Measurements from ENCODE around the gene IFITM1. TPM values are rescaled to one million over a fixed set of nuclear protein-coding genes. Genes with fewer than 3 reads are reported as not detected.

The IFITM1 gene
- total and polyA plus RNA-seq, 3 experiments from 2014 or later = 70.7 to 2,153 (median 75.9) TPM

- Mint-ChIP-seq H3K4me1 (peaks cover 19 to 44% (median 25%) of the 10 kb centered on the region in 3 donors), H3K27me3 (peaks cover 0 to 6% of the 10 kb centered on the region in 2 donors), H3K27ac (peak overlapping the region in 1 of 8 donors; percentile 57), H3K9me3 (no peaks in the 10 kb centered on the region), H3K4me3 (no peak overlapping the region), H3K36me3 (peaks cover 0 to 48% (median 0%) of the 10 kb centered on the region in 3 donors)
- H3K4me1 ChIP-seq (ENCODE audit: insufficient read depth, low read length) = peaks cover 21% of the 10 kb centered on the region
- no peaks in the 10 kb centered on the region for H3K36me3 ChIP-seq (ENCODE audit: insufficient read depth, low read length)
- H3K4me3 ChIP-seq (ENCODE audit: low read length) = no peak overlapping the region
- ChIA-PET CTCF (interaction anchor here (2.7 kb wide), 1 partner anchor 42 kb away, joined by 8 read pairs; no protein-coding TSS in a partner anchor), POLR2A (interaction anchor here (1.0 kb wide), 1 partner anchor 124 kb away, joined by 3 read pairs; no protein-coding TSS in a partner anchor)
- no peaks in the 10 kb centered on the region for H3K9me3 ChIP-seq (ENCODE audit: low read length)
- H3K27ac ChIP-seq (ENCODE audit: low read depth, low read length) = no peak overlapping the region
- peak in 1 of 5 donors; percentile 44 for DNase-seq
- H3K27me3 ChIP-seq (ENCODE audit: insufficient read depth, low read length, poor library complexity, severe bottlenecking) = no peaks in the 10 kb centered on the region
Measured at GRCh38 chr11:292211-293121, 21.4 kb upstream of the IFITM1 start.

GRCh38 chr11:293271-293851 lies 20.5 kb upstream of the IFITM1 start:
- H3K4me1 Mint-ChIP-seq = peaks cover 28 to 46% (median 28%) of the 10 kb centered on the region in 3 donors
- Histone ChIP-seq H3K27me3 (ENCODE audit: insufficient read depth, low read length, poor library complexity, severe bottlenecking) (no peaks in the 10 kb centered on the region), H3K4me3 (ENCODE audit: low read length) (no peak overlapping the region), H3K4me1 (ENCODE audit: insufficient read depth, low read length) (peaks cover 30% of the 10 kb centered on the region), H3K27ac (ENCODE audit: low read depth, low read length) (no peak overlapping the region), H3K9me3 (ENCODE audit: low read length) (no peaks in the 10 kb centered on the region), H3K36me3 (ENCODE audit: insufficient read depth, low read length) (no peaks in the 10 kb centered on the region)
- POLR2A ChIA-PET = interaction anchor here (1.0 to 1.1 kb wide), 3 partner anchors 24 to 123 kb away, joined by 3 to 4 read pairs (median 3); no protein-coding TSS in a partner anchor
- peaks cover 0 to 1% of the 10 kb centered on the region in 2 donors for H3K27me3 Mint-ChIP-seq
- DNase-seq = peak in 1 of 5 donors; percentile 46
- H3K27ac Mint-ChIP-seq = peak overlapping the region in 1 of 8 donors; percentile 50
- H3K9me3 Mint-ChIP-seq = no peaks in the 10 kb centered on the region
- CTCF ChIA-PET = interaction anchor here (1.4 to 2.7 kb wide), 2 partner anchors 13 to 43 kb away, joined by 3 to 8 read pairs; no protein-coding TSS in a partner anchor
- H3K36me3 Mint-ChIP-seq = peaks cover 0 to 42% (median 0%) of the 10 kb centered on the region in 3 donors
- no peak overlapping the region for H3K4me3 Mint-ChIP-seq

GRCh38 chr11:293852-294661 lies 19.8 kb upstream of the IFITM1 start:
- Histone ChIP-seq H3K4me3 (ENCODE audit: low read length) (no peak overlapping the region), H3K4me1 (ENCODE audit: insufficient read depth, low read length) (peaks cover 34% of the 10 kb centered on the region), H3K27ac (ENCODE audit: low read depth, low read length) (no peak overlapping the region), H3K36me3 (ENCODE audit: insufficient read depth, low read length) (no peaks in the 10 kb centered on the region), H3K9me3 (ENCODE audit: low read length) (no peaks in the 10 kb centered on the region), H3K27me3 (ENCODE audit: insufficient read depth, low read length, poor library complexity, severe bottlenecking) (no peaks in the 10 kb centered on the region)
- Mint-ChIP-seq H3K9me3 (no peaks in the 10 kb centered on the region), H3K27me3 (no peaks in the 10 kb centered on the region), H3K36me3 (peaks cover 0 to 42% (median 0%) of the 10 kb centered on the region in 3 donors), H3K27ac (peak overlapping the region in 2 of 8 donors; percentile 50 to 60), H3K4me3 (peak overlapping the region in 1 of 7 donors; percentile 23), H3K4me1 (peaks cover 30 to 50% (median 31%) of the 10 kb centered on the region in 3 donors)
- POLR2A ChIA-PET = interaction anchor here (1.0 to 1.7 kb wide), 5 partner anchors 9 to 122 kb away, joined by 3 to 4 read pairs (median 3); partner anchors contain the start of genes BET1L and RIC8A
- CTCF ChIA-PET = interaction anchor here (1.4 to 2.7 kb wide), 3 partner anchors 12 to 44 kb away, joined by 3 to 8 read pairs (median 5); no protein-coding TSS in a partner anchor
- peak in 1 of 5 donors; percentile 43 for DNase-seq

- DNase-seq = peak in 1 of 5 donors; percentile 27
- H3K9me3 Mint-ChIP-seq = no peaks in the 10 kb centered on the region
- Histone ChIP-seq H3K27ac (ENCODE audit: low read depth, low read length) (no peak overlapping the region), H3K4me1 (ENCODE audit: insufficient read depth, low read length) (peaks cover 29% of the 10 kb centered on the region), H3K36me3 (ENCODE audit: insufficient read depth, low read length) (no peaks in the 10 kb centered on the region), H3K27me3 (ENCODE audit: insufficient read depth, low read length, poor library complexity, severe bottlenecking) (no peaks in the 10 kb centered on the region), H3K9me3 (ENCODE audit: low read length) (no peaks in the 10 kb centered on the region), H3K4me3 (ENCODE audit: low read length) (no peak overlapping the region)
- ChIA-PET CTCF (interaction anchor here (1.1 to 2.7 kb wide), 5 partner anchors 10 to 44 kb away, joined by 3 to 8 read pairs (median 4); no protein-coding TSS in a partner anchor), POLR2A (interaction anchor here (1.2 to 1.7 kb wide), 2 partner anchors 10 to 87 kb away, joined by 3 to 4 read pairs; partner anchors contain the start of genes BET1L and RIC8A)
- peaks cover 0 to 42% (median 0%) of the 10 kb centered on the region in 3 donors for H3K36me3 Mint-ChIP-seq
- no peaks in the 10 kb centered on the region for H3K27me3 Mint-ChIP-seq
- peaks cover 27 to 45% (median 29%) of the 10 kb centered on the region in 3 donors for H3K4me1 Mint-ChIP-seq
- no peak overlapping the region for H3K27ac Mint-ChIP-seq
- H3K4me3 Mint-ChIP-seq = no peak overlapping the region
Measured at GRCh38 chr11:294780-295179, 19.1 kb upstream of the IFITM1 start.

- Histone ChIP-seq H3K36me3 (ENCODE audit: insufficient read depth, low read length) (no peaks in the 10 kb centered on the region), H3K27ac (ENCODE audit: low read depth, low read length) (no peak overlapping the region), H3K27me3 (ENCODE audit: insufficient read depth, low read length, poor library complexity, severe bottlenecking) (no peaks in the 10 kb centered on the region), H3K4me1 (ENCODE audit: insufficient read depth, low read length) (peaks cover 22% of the 10 kb centered on the region), H3K4me3 (ENCODE audit: low read length) (no peak overlapping the region), H3K9me3 (ENCODE audit: low read length) (no peaks in the 10 kb centered on the region)
- CTCF ChIA-PET = interaction anchor here (1.1 to 2.7 kb wide), 4 partner anchors 9 to 45 kb away, joined by 3 to 8 read pairs (median 4); no protein-coding TSS in a partner anchor
- Mint-ChIP-seq H3K4me3 (no peak overlapping the region), H3K9me3 (no peaks in the 10 kb centered on the region), H3K27me3 (peaks cover 0 to 4% of the 10 kb centered on the region in 2 donors), H3K36me3 (peaks cover 0 to 40% (median 0%) of the 10 kb centered on the region in 3 donors), H3K27ac (peak overlapping the region in 3 of 8 donors; percentile 17 to 68 (median 47)), H3K4me1 (peaks cover 23 to 39% (median 25%) of the 10 kb centered on the region in 3 donors)
- peak in 1 of 5 donors; percentile 44 for DNase-seq
- POLR2A ChIA-PET = interaction anchor here (0.8 to 1.7 kb wide), 3 partner anchors 11 to 28 kb away, joined by 4 read pairs; partner anchors contain the start of gene NLRP6
Measured at GRCh38 chr11:295351-296170, 18.3 kb upstream of the IFITM1 start.

DNA sequence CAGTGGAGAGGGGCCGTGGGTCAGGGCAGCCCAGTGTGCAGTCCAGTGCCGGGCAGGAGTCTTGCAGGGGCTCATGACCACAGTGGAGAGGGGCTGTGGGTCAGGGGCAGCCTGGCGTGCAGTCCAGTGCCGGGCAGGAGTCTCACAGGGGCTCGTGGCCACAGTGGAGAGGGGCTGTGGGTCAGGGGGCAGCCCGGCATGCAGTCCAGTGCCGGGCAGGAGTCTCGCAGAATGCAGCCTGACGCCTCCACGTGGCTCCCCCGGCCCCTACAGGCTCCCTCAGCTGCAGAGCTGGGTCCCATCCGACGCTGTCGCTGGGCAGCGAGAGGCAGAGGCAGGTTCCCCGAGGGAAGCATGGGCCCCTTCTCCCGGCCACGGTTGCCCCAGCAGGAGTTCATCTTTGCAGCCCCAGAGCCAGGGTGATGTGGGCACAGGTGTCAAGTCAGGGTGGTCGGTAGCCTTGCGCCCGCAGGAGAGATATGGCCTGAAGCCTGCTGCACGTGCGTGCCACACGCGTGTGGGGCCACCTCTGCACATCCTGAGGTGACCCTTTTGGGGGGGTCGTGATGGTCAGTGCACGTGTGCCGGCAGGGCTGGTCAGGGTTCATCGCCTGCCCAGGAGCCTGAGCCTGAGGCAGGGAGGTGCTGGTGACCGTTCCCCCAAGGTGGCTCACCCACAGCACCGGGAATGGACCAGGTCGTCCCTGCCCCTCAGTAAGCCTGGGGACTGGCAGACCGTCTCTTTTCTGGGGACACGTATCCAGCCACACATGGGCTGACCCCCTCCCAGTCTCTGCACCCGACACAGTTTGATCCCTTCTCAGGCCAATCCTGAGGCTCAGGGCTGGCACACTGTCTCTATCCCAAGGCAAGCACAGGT lies 17.4 kb upstream of the IFITM1 start:
- ChIA-PET POLR2A (interaction anchor here (0.8 to 1.7 kb wide), 3 partner anchors 11 to 29 kb away, joined by 4 read pairs; partner anchors contain the start of gene NLRP6), CTCF (interaction anchor here (1.1 to 1.4 kb wide), 2 partner anchors 8 to 16 kb away, joined by 3 to 4 read pairs; no protein-coding TSS in a partner anchor)
- H3K9me3 ChIP-seq (ENCODE audit: low read length) = no peaks in the 10 kb centered on the region
- Mint-ChIP-seq H3K27ac (peak overlapping the region in 2 of 8 donors; percentile 74 to 79), H3K36me3 (peaks cover 0 to 34% (median 0%) of the 10 kb centered on the region in 3 donors), H3K27me3 (peaks cover 0 to 5% of the 10 kb centered on the region in 2 donors), H3K4me1 (peaks cover 16 to 31% (median 19%) of the 10 kb centered on the region in 3 donors), H3K4me3 (peak overlapping the region in 1 of 7 donors; percentile 61), H3K9me3 (no peaks in the 10 kb centered on the region)
- no peak overlapping the region for H3K4me3 ChIP-seq (ENCODE audit: low read length)
- H3K27me3 ChIP-seq (ENCODE audit: insufficient read depth, low read length, poor library complexity, severe bottlenecking) = no peaks in the 10 kb centered on the region
- no peaks in the 10 kb centered on the region for H3K36me3 ChIP-seq (ENCODE audit: insufficient read depth, low read length)
- no peak overlapping the region for H3K27ac ChIP-seq (ENCODE audit: low read depth, low read length)
- DNase-seq = peak in 1 of 5 donors; percentile 45
- H3K4me1 ChIP-seq (ENCODE audit: insufficient read depth, low read length) = peaks cover 20% of the 10 kb centered on the region
